Tibial nerve (tissue), 4 donors: ENCODE measurements around the gene ZDHHC11. TPM values are rescaled to one million over a fixed set of nuclear protein-coding genes. Genes with fewer than 3 reads are reported as not detected.
A peak's percentile ranks its signal among the peaks of the same experiment; 100 is the strongest.

Experiments used
- DNase-seq, 2 donors: peaks; one replicate each; pipeline ENCODE4 v3.0.0-alpha.2; 2019; ENCODE audit warnings: low spot score in 2 of 2
- H3K27ac ChIP-seq, 4 donors: fragments of 200-600 bp; sonication (generic) in 3 of 4; one replicate each; pipeline ENCODE4 v1.5.1; 2017 to 2019; ENCODE audit warnings: mild to moderate bottlenecking in 1 of 4
- H3K27me3 ChIP-seq, 2 donors: fragments of 200-600 bp; sonication (generic) in 1 of 2; one replicate each; pipeline versions ENCODE4 v1.5.1 to v1.6.0; 2017 to 2019
- H3K36me3 ChIP-seq, 3 donors: fragments of 200-600 bp; sonication (generic); one replicate each; pipeline ENCODE4 v1.5.1; 2018 to 2019
- H3K4me1 ChIP-seq, 4 donors: fragments of 200-600 bp; sonication (generic) in 3 of 4; one replicate each; pipeline ENCODE4 v1.5.1; 2017 to 2019
- H3K4me3 ChIP-seq, 4 donors: fragments of 200-600 bp; sonication (generic) in 3 of 4; one replicate each; pipeline ENCODE4 v1.5.1; 2017 to 2019; ENCODE audit warnings: mild to moderate bottlenecking in 1 of 4, moderate library complexity in 1 of 4
- H3K9me3 ChIP-seq, 4 donors: fragments of 200-600 bp; sonication (generic) in 3 of 4; one replicate each; pipeline ENCODE4 v1.5.1; 2017 to 2019
- EP300 ChIP-seq, 2 donors: sonication (generic); formaldehyde crosslinking; IDR thresholded peaks; one replicate each; pipeline ENCODE4 v1.6.1; 2017; ENCODE audit warnings: antibody characterized with exemption in 2 of 2, mild to moderate bottlenecking in 1 of 2
- POLR2A ChIP-seq, 2 donors: fragments of 450-650 bp; IDR thresholded peaks; one replicate each; pipeline ENCODE4 v1.6.1; 2017; ENCODE audit warnings: antibody characterized with exemption in 2 of 2, mild to moderate bottlenecking in 2 of 2, moderate library complexity in 2 of 2
- WGBS, 2 donors: methylation state at CpG; one replicate each; pipeline ENCODE4 v1.1.5; 2018; 5-methylcytosine and 5-hydroxymethylcytosine counted together
- total RNA-seq, 4 donors: library from RNA; depleted of rRNA; stranded (reverse); fragments of >200 nt; gene quantifications; one replicate each; pipeline ENCODE4 v1.1.0, GENCODE V29; 2016
- TF ChIP-seq, protein P1 (sequence below), 5 experiments: fragments of 200-600 bp in 3 of 5; fragments of 450-650 bp in 2 of 5; sonication (generic) in 3 of 5; IDR thresholded peaks; one replicate each; pipeline ENCODE4 v1.5.1; 2016 to 2019; ENCODE audit warnings: antibody characterized with exemption in 5 of 5, mild to moderate bottlenecking in 3 of 5, moderate library complexity in 2 of 5

Gene ZDHHC11, protein sequence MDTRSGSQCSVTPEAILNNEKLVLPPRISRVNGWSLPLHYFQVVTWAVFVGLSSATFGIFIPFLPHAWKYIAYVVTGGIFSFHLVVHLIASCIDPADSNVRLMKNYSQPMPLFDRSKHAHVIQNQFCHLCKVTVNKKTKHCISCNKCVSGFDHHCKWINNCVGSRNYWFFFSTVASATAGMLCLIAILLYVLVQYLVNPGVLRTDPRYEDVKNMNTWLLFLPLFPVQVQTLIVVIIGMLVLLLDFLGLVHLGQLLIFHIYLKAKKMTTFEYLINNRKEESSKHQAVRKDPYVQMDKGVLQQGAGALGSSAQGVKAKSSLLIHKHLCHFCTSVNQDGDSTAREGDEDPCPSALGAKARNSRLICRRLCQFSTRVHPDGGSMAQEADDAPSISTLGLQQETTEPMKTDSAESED
- 1 to 10 TPM; 1.1 to 6.9 (median 2.3) TPM for total RNA-seq

DNA sequence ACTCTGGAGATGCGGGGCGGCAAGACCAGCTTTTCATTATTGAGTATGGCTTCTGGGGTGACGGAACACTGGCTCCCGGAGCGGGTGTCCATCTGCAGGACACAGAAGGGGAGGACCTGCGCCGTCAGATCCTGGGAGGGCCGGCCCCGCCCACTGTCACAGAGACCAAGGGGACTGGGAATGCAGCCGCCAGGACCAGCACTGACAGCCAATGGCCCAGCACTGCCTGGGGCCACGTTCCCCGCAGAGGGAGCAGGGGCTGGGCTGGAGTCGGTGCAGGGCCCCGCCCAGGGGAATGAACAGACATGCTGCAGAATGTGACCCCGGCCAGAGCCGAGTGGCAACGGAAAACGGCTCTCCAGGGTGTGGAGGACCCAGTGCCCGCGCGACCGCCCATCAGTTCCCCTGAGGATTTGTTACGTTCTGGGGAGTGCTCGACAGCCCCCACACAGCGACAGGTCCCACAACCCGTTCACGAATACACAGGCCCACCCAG is at the start of gene ZDHHC11:
TSS of gene ZDHHC11 (minus strand) at position 476 of the 496 bp plus-strand sequence. CDS start at position 92, 384 bp downstream.
- Histone ChIP-seq H3K4me1 (peaks cover 0 to 6% (median 0%) of the 10 kb centered on the region in 4 donors), H3K9me3 (no peaks in the 10 kb centered on the region), H3K36me3 (no peaks in the 10 kb centered on the region), H3K4me3 (peak within 1 kb of the TSS in 1 of 4 donors; percentile 22), H3K27ac (no peak within 1 kb of the TSS), H3K27me3 (peaks cover 0 to 46% of the 10 kb centered on the region in 2 donors)
- TF ChIP-seq POLR2A (IDR thresholded peaks at IDR 0.05): no peak
- TF ChIP-seq EP300 (IDR thresholded peaks at IDR 0.05): no peak
- TF ChIP-seq, protein P1, sequence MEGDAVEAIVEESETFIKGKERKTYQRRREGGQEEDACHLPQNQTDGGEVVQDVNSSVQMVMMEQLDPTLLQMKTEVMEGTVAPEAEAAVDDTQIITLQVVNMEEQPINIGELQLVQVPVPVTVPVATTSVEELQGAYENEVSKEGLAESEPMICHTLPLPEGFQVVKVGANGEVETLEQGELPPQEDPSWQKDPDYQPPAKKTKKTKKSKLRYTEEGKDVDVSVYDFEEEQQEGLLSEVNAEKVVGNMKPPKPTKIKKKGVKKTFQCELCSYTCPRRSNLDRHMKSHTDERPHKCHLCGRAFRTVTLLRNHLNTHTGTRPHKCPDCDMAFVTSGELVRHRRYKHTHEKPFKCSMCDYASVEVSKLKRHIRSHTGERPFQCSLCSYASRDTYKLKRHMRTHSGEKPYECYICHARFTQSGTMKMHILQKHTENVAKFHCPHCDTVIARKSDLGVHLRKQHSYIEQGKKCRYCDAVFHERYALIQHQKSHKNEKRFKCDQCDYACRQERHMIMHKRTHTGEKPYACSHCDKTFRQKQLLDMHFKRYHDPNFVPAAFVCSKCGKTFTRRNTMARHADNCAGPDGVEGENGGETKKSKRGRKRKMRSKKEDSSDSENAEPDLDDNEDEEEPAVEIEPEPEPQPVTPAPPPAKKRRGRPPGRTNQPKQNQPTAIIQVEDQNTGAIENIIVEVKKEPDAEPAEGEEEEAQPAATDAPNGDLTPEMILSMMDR (IDR thresholded peaks at IDR 0.05): no peak
- no peak for DNase-seq
- 51 to 64% methylated on average over 18 to 22 of the region's 27 CpGs for WGBS, 2 donors

DNA sequence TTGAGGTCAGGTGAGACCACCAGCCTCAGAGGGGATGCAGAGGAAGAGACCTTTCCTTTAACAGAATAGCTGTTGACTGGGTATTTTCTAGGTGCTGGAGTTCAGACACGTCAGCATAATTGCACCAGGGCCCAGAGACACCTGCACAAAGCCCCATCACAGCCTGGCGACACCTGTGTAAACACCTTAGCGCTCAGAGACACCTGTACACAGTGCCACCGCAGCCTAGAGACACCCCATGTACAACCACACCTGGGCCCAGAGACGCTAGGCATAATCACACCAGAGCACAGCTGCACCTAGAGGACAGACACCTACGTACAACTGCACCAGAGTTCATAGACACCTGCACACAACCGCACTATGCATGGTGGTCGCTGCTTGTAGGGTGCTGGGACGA is 42.9 kb upstream of the ZDHHC11 start:
- Histone ChIP-seq H3K9me3 (no peaks in the 10 kb centered on the region), H3K4me3 (no peak overlapping the region), H3K36me3 (peaks cover 0 to 26% (median 10%) of the 10 kb centered on the region in 3 donors), H3K4me1 (peaks cover 0 to 30% (median 18%) of the 10 kb centered on the region in 4 donors), H3K27ac (no peak overlapping the region), H3K27me3 (no peaks in the 10 kb centered on the region)
- TF ChIP-seq POLR2A (IDR thresholded peaks at IDR 0.05) (no peak), EP300 (IDR thresholded peaks at IDR 0.05) (no peak)
- TF ChIP-seq, protein P1 (IDR thresholded peaks at IDR 0.05): no peak
- no peak for DNase-seq
- WGBS, 2 donors: 87 to 92% methylated on average over 4 to 9 of the region's 9 CpGs

DNA sequence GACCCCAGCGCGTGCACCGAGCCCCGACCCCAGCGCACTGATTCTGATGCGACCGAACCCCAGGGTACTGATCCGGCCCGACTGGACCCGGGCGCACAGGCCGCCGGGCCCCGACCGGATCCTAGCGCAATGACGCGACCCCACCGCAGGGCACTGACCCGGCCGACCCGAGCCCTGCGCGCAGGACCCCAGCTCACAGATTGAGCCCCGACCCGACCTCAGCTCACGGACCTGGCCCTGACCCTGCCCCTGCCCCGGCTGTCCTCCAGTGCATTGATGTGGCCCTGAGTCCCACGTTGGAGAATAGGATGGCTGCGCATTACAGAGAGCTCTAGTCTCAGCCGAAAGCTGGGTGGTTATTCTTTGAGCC is 42.3 kb upstream of the ZDHHC11 start:
- no peaks in the 10 kb centered on the region for H3K9me3 ChIP-seq
- DNase-seq: no peak
- H3K27me3 ChIP-seq: no peaks in the 10 kb centered on the region
- TF ChIP-seq, protein P1 (IDR thresholded peaks at IDR 0.05): no peak
- TF ChIP-seq EP300 (IDR thresholded peaks at IDR 0.05) (no peak), POLR2A (IDR thresholded peaks at IDR 0.05) (no peak)
- peaks cover 0 to 30% (median 18%) of the 10 kb centered on the region in 4 donors for H3K4me1 ChIP-seq
- peak overlapping the region; percentile 71 to 85 (median 82) for H3K4me3 ChIP-seq
- peaks cover 0 to 32% (median 16%) of the 10 kb centered on the region in 3 donors for H3K36me3 ChIP-seq
- peak overlapping the region in 1 of 4 donors; percentile 89 for H3K27ac ChIP-seq
- 0 to 1% methylated on average over 2 to 23 of the region's 31 CpGs for WGBS, 2 donors

DNA sequence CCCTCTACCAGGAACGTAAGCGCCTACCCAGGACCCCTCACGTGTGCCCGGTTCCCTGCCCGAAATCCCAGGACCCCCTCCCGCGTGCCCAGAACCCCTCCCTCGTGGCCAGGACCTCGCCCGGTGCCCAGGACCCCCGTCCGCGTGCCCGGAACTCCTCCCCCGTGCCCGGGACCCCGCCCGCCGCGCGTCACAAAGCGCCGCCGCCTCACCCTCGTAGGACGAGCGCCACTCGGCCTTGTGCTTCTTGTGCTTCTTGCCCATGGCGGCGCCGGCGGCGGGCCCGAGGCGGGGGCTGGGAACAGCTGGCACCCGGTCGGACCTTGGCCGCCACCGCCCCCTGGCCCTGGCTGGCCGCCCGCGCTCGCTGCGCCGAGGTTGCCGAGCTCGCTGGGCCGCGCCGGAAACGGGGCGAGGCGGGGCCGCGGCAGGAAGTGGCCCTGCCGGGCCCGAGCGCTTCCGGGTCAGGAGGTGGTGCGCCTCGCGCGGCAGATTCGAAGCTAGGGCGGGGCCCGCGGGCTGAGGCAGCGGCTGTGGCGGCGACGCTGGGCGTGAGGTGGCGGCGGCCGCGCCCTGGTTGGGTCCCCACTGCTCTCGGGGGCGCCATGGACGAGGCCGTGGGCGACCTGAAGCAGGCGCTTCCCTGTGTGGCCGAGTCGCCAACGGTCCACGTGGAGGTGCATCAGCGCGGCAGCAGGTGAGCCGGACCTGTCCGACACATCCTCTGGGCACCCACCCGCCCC is 41.8 kb upstream of the ZDHHC11 start, which contains the start of the genes BRD9 and TRIP13:
TSS of gene BRD9 (minus strand) at position 408 of the 743 bp plus-strand sequence. CDS start at position 264, 144 bp downstream.
TSS of gene TRIP13 (plus strand) at position 491 of the 743 bp plus-strand sequence. CDS start at position 606, 115 bp downstream.
- peak; percentile 38 to 54 for DNase-seq
- 0% methylated on average over 23 to 38 of the region's 91 CpGs for WGBS, 2 donors
- peak within 1 kb of the TSS; percentile 71 to 85 (median 82) for H3K4me3 ChIP-seq

More for the DNA sequence above, 41.8 kb upstream of the ZDHHC11 start, which contains the start of the genes BRD9 and TRIP13:
- Histone ChIP-seq H3K27ac (peak within 1 kb of the TSS; percentile 80 to 91 (median 84)), H3K4me1 (peaks cover 0 to 30% (median 18%) of the 10 kb centered on the region in 4 donors), H3K9me3 (no peaks in the 10 kb centered on the region), H3K36me3 (peaks cover 0 to 37% (median 20%) of the 10 kb centered on the region in 3 donors), H3K27me3 (no peaks in the 10 kb centered on the region)
- TF ChIP-seq, protein P1 (IDR thresholded peaks at IDR 0.05): peak in 1 of 5 experiments; percentile 57
- TF ChIP-seq EP300 (IDR thresholded peaks at IDR 0.05) (peak in 1 of 2 donors; percentile 60), POLR2A (IDR thresholded peaks at IDR 0.05) (peak; percentile 15 to 35)
